Activated CD4-positive, alpha-beta T cell treated with anti-CD3 and anti-CD28 coated beads, Interleukin-10, Interleukin-2, amounts not matched to agents 100 ng/mL and 50 ng/mL, durations not matched to agents 16 hours and 8 hours (primary cell): Measurements from ENCODE around the gene PARD3B.
A peak's percentile ranks its signal among the peaks of the same experiment; 100 is the strongest.

ENCODE experiments used
- DNase-seq: peaks from one replicate; pipeline ENCODE4 v3.0.0-alpha.2; 2020

PARD3B gene

GRCh38 chr2:205556841-205557539, 1011.7 kb downstream of the PARD3B start:
- no peak for DNase-seq

GRCh38 chr2:205557873-205558272, 1012.6 kb downstream of the PARD3B start:
- no peak for DNase-seq

- DNase-seq = no peak
Observed at GRCh38 chr2:205561441-205561840, 1016.2 kb downstream of the PARD3B start.

GRCh38 chr2:205563646-205564045, 1018.4 kb downstream of the PARD3B start:
- DNase-seq = peak; percentile 30

GRCh38 chr2:205564346-205565141, 1019.3 kb downstream of the PARD3B start:
- DNase-seq = no peak

GRCh38 chr2:205565142-205565522, 1019.9 kb downstream of the PARD3B start:
- DNase-seq = no peak

GRCh38 chr2:205566606-205567168, 1021.4 kb downstream of the PARD3B start:
- no peak for DNase-seq

- no peak for DNase-seq
Observed at GRCh38 chr2:205568620-205569019, 1023.3 kb downstream of the PARD3B start.

- no peak for DNase-seq
Observed at GRCh38 chr2:205570648-205571047, 1025.4 kb downstream of the PARD3B start.

GRCh38 chr2:205571360-205571959, 1026.2 kb downstream of the PARD3B start:
- DNase-seq = no peak

GRCh38 chr2:205574001-205574400, 1028.7 kb downstream of the PARD3B start:
- DNase-seq = no peak

- no peak for DNase-seq
Observed at GRCh38 chr2:205579335-205579734, 1034.1 kb downstream of the PARD3B start.

- no peak for DNase-seq
Observed at GRCh38 chr2:205580212-205580987, 1035.1 kb downstream of the PARD3B start.

GRCh38 chr2:205582366-205582765, 1037.1 kb downstream of the PARD3B start:
- DNase-seq = no peak

GRCh38 chr2:205585449-205586383, 1040.4 kb downstream of the PARD3B start:
- DNase-seq = no peak

- no peak for DNase-seq
Observed at GRCh38 chr2:205586626-205587025, 1041.4 kb downstream of the PARD3B start.

- DNase-seq = no peak
Observed at GRCh38 chr2:205589479-205589878, 1044.2 kb downstream of the PARD3B start.

- DNase-seq = no peak
Observed at GRCh38 chr2:205590759-205591158, 1045.5 kb downstream of the PARD3B start.

GRCh38 chr2:205593891-205594290, 1048.6 kb downstream of the PARD3B start:
- DNase-seq = no peak

- DNase-seq = no peak
Observed at GRCh38 chr2:205596581-205596980, 1051.3 kb downstream of the PARD3B start.

- DNase-seq = no peak
Observed at GRCh38 chr2:205605638-205606304, 1060.5 kb downstream of the PARD3B start.
